GM12878 (cell line): ENCODE data around the gene LDHA.

Source experiments
- CHD1 ChIP-seq: IDR thresholded peaks from 2 replicates; pipeline ENCODE4 v1.6.1; 2012; ENCODE audit warnings: low read depth, low read length, improper control_type of control experiment
- ZBTB33 ChIP-seq: fragments of 450-650 bp; IDR thresholded peaks from 2 replicates; pipeline ENCODE4 v1.6.1; 2017; ENCODE audit warnings: mild to moderate bottlenecking
- ZNF687 ChIP-seq: fragments of 450-650 bp; IDR thresholded peaks from 2 replicates; pipeline ENCODE4 v1.6.1; 2017; ENCODE audit warnings: mild to moderate bottlenecking, moderate library complexity

GRCh38 chr11:18394928-18395734 lies 768 bp downstream of the LDHA start:
- TF ChIP-seq CHD1 (no peak), ZBTB33 (no peak), ZNF687 (no peak)
